Heart left ventricle (tissue), 13 donors: Measurements from ENCODE around the gene RYR3.

ENCODE experiments used
- POLR2A ChIP-seq, 2 donors: fragments of 450-650 bp; IDR thresholded peaks; one replicate each; pipeline ENCODE4 v1.6.1; 2017; ENCODE audit warnings: antibody characterized with exemption in 2 of 2, mild to moderate bottlenecking in 2 of 2, moderate library complexity in 2 of 2
- TF ChIP-seq, protein P1 (sequence below), 12 donors: fragments of 200-600 bp; sonication (generic) in 4 of 12; IDR thresholded peaks; one replicate each; pipeline versions ENCODE4 v1.5.0 to v1.8.0; 2018 to 2022; ENCODE audit warnings: antibody characterized with exemption in 12 of 12, mild to moderate bottlenecking in 5 of 12
- donor health status: ischemic (EF 13 %, LVEDD 7.1; RV severe dilation, severe dysfunction).
- donor health status: DM: no; HTN: yes; CAD: no.
- donor health status: DM: no; HTN: no; CAD: no.
- donor health status: ischemic (EF 25% LVEDD 6.9; RV normal size, moderate dysfunction).
- donor health status: ischemic (EF 25% LVEDD 5.7; RV mildly dilated, moderate dysfunction).
- donor health status: ischemic (EF 35%, LVEDD 5.7; RV mildly dilated, moderate dysfunction).
- donor health status: nonischemic (EF 11% LVEDD 7.7; RV severe dilation, severe dysfunction).
- donor health status: DM: yes; HTN: yes; CAD: no.
- donor health status: PGD.
- donor health status: ischemic (EF 29% LVEDD 5.4; RV normal size, mild dysfunction).
- donor health status: nonischemic (EF 23%, LVEDD 6.1; RV moderate dilation, normal function).

- TF ChIP-seq POLR2A (IDR thresholded peaks at IDR 0.05), result no peak
- TF ChIP-seq, protein P1, sequence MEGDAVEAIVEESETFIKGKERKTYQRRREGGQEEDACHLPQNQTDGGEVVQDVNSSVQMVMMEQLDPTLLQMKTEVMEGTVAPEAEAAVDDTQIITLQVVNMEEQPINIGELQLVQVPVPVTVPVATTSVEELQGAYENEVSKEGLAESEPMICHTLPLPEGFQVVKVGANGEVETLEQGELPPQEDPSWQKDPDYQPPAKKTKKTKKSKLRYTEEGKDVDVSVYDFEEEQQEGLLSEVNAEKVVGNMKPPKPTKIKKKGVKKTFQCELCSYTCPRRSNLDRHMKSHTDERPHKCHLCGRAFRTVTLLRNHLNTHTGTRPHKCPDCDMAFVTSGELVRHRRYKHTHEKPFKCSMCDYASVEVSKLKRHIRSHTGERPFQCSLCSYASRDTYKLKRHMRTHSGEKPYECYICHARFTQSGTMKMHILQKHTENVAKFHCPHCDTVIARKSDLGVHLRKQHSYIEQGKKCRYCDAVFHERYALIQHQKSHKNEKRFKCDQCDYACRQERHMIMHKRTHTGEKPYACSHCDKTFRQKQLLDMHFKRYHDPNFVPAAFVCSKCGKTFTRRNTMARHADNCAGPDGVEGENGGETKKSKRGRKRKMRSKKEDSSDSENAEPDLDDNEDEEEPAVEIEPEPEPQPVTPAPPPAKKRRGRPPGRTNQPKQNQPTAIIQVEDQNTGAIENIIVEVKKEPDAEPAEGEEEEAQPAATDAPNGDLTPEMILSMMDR (IDR thresholded peaks at IDR 0.05), result no peak
Measured at GRCh38 chr15:33848011-33848410, 537.2 kb downstream of the RYR3 start.
